Skin epidermis (tissue), 12 donors: Measurements from ENCODE around the gene USP32.
A peak's percentile ranks its signal among the peaks of the same experiment; 100 is the strongest.

ENCODE experiments used
- H3K27ac ChIP-seq, 21 experiments: fragments of 200-600 bp; sonication (generic) in 11 of 21; one replicate each; pipeline ENCODE4 v1.5.0; 2020; ENCODE audit warnings: mild to moderate bottlenecking in 3 of 21, inconsistent platforms in 2 of 21, moderate library complexity in 2 of 21
- H3K4me3 ChIP-seq, 7 experiments: fragments of 200-600 bp; sonication (generic) in 2 of 7; one replicate each; pipeline ENCODE4 v1.5.0; 2020; ENCODE audit warnings: inconsistent platforms in 2 of 7, mild to moderate bottlenecking in 2 of 7, moderate library complexity in 1 of 7

USP32 gene

GRCh38 chr17:60149691-60150582 lies 242.0 kb downstream of the USP32 start, which contains the start of gene CA4:
TSS of gene CA4 (plus strand) at chr17:60149973. CDS start at chr17:60150035, 62 bp downstream.
- no peak within 1 kb of the TSS for H3K27ac ChIP-seq
- peak within 1 kb of the TSS in 4 of 7 experiments; percentile 5 to 24 (median 15) for H3K4me3 ChIP-seq

GRCh38 chr17:60148373-60148772 lies 243.6 kb downstream of the USP32 start:
- H3K27ac ChIP-seq: no peak overlapping the region
- H3K4me3 ChIP-seq: no peak overlapping the region

GRCh38 chr17:60147553-60148223 lies 244.2 kb downstream of the USP32 start:
- Histone ChIP-seq H3K4me3 (no peak overlapping the region), H3K27ac (no peak overlapping the region)

- H3K4me3 ChIP-seq: no peak overlapping the region
- no peak overlapping the region for H3K27ac ChIP-seq
Measured at GRCh38 chr17:60146206-60146605, 245.7 kb downstream of the USP32 start.

- Histone ChIP-seq H3K4me3 (no peak overlapping the region), H3K27ac (no peak overlapping the region)
Measured at GRCh38 chr17:60145006-60145935, 246.7 kb downstream of the USP32 start.

GRCh38 chr17:60142872-60143499 lies 248.9 kb downstream of the USP32 start:
- Histone ChIP-seq H3K4me3 (no peak overlapping the region), H3K27ac (no peak overlapping the region)

- no peak overlapping the region for H3K4me3 ChIP-seq
- H3K27ac ChIP-seq: no peak overlapping the region
Measured at GRCh38 chr17:60141111-60142018, 250.6 kb downstream of the USP32 start.

- Histone ChIP-seq H3K4me3 (no peak overlapping the region), H3K27ac (no peak overlapping the region)
Measured at GRCh38 chr17:60139438-60140285, 252.3 kb downstream of the USP32 start.

- no peak overlapping the region for H3K4me3 ChIP-seq
Measured at GRCh38 chr17:60138769-60139437, 253.0 kb downstream of the USP32 start.

GRCh38 chr17:60137731-60138130 lies 254.2 kb downstream of the USP32 start:
- no peak overlapping the region for H3K4me3 ChIP-seq
- no peak overlapping the region for H3K27ac ChIP-seq

More at GRCh38 chr17:60138769-60139437, 253.0 kb downstream of the USP32 start:
- H3K27ac ChIP-seq: no peak overlapping the region

- H3K27ac ChIP-seq: no peak overlapping the region
- H3K4me3 ChIP-seq: peak overlapping the region in 2 of 7 experiments; percentile 44 to 60
Measured at GRCh38 chr17:60135951-60136666, 255.8 kb downstream of the USP32 start.

- peak overlapping the region in 19 of 21 experiments; percentile 14 to 82 (median 54) for H3K27ac ChIP-seq
- H3K4me3 ChIP-seq: peak overlapping the region; percentile 40 to 81 (median 52)
Measured at GRCh38 chr17:60135151-60135950, 256.6 kb downstream of the USP32 start.

- peak overlapping the region in 16 of 21 experiments; percentile 14 to 82 (median 60) for H3K27ac ChIP-seq
- peak overlapping the region; percentile 40 to 81 (median 52) for H3K4me3 ChIP-seq
Measured at GRCh38 chr17:60134396-60135150, 257.4 kb downstream of the USP32 start.

GRCh38 chr17:60130466-60130865 lies 261.5 kb downstream of the USP32 start:
- no peak overlapping the region for H3K4me3 ChIP-seq
- no peak overlapping the region for H3K27ac ChIP-seq

GRCh38 chr17:60129164-60129563 lies 262.8 kb downstream of the USP32 start:
- no peak overlapping the region for H3K27ac ChIP-seq
- no peak overlapping the region for H3K4me3 ChIP-seq
